WI38 (cell line): ENCODE measurements around the gene TMBIM6.

ENCODE experiments used
- H3K4me3 ChIP-seq: 2 replicates; pipeline ENCODE4 v1.5.1; 2011; ENCODE audit warnings: low read depth, mild to moderate bottlenecking, control low read depth, low read length
- TF ChIP-seq, protein P1 (sequence below): IDR thresholded peaks from 2 replicates; pipeline ENCODE4 v1.5.1; 2012; ENCODE audit warnings: low read depth, mild to moderate bottlenecking, control low read depth, low read length

TMBIM6 gene, protein sequence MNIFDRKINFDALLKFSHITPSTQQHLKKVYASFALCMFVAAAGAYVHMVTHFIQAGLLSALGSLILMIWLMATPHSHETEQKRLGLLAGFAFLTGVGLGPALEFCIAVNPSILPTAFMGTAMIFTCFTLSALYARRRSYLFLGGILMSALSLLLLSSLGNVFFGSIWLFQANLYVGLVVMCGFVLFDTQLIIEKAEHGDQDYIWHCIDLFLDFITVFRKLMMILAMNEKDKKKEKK

DNA sequence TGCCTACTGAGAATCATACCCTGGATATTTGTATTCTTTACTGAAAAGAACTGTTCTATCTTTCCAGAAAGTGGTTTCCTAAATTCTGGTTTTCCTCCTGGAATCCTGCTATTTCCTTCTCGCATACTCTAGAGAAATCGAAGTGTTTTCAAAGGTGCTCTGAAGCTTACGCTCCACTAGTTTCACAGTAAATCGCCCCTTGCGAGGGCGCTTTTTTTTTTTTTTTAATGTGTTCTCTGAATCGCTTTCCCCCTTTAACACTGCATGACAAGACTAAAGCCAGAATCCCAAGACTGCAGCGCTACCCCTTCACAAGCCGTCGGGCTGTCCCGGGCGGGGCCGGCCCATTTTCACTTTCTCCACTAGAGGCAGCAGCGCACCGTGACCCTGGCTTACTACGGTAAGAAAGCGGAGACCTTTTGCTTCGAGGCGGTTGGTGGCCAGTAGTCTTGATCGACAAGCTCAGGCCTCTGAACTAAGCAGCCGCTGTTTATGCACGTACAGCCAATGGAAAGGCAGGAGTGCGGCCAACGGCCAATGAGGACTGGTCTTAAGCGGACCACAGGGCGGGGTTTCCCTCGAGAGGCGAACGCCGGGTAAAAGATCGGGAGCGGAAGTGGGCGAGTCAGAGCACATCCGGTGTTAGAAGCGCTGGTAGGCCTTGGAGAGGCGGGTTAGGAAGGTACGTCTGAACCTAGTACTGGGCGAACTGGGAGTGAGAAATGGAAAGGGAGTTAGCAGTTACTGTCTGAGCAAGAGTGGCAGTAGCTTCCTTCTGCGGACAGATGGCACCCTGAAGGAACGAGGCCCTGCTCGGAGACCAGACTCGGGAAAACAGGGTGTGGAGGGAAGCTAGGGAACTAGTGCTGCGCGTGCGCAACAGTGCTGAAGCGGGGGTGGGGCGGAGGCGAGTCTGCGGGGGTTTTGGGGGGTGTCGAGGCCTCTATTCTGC lies at the start of gene TMBIM6:
TMBIM6 (plus strand) TSS at position 628 of the 952 bp plus-strand sequence. CDS start 10,937 bp downstream, outside the sequence.
- TF ChIP-seq, protein P1, sequence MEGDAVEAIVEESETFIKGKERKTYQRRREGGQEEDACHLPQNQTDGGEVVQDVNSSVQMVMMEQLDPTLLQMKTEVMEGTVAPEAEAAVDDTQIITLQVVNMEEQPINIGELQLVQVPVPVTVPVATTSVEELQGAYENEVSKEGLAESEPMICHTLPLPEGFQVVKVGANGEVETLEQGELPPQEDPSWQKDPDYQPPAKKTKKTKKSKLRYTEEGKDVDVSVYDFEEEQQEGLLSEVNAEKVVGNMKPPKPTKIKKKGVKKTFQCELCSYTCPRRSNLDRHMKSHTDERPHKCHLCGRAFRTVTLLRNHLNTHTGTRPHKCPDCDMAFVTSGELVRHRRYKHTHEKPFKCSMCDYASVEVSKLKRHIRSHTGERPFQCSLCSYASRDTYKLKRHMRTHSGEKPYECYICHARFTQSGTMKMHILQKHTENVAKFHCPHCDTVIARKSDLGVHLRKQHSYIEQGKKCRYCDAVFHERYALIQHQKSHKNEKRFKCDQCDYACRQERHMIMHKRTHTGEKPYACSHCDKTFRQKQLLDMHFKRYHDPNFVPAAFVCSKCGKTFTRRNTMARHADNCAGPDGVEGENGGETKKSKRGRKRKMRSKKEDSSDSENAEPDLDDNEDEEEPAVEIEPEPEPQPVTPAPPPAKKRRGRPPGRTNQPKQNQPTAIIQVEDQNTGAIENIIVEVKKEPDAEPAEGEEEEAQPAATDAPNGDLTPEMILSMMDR: peak; percentile 86
- H3K4me3 ChIP-seq: peak within 1 kb of the TSS; percentile 91

DNA sequence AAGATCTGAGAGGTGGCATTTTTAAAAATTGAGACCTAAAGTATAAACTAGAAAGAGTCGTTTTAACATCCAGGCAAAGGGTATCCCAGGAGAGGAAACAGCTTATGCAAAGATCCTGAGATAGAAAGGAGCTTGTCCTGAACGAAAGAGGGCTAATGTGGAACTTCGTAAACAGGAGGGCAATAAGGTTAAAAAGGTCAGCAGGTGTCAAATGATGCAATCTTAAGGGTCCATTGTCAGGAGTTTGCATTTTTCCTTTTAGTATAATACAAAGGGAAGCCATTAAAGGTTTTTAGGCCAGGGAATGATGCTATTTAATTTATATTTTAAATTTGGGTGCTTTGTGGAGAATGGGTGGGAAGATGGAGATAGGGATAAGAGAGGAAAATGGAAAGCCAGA lies 48.5 kb upstream of the TMBIM6 start:
- TF ChIP-seq, protein P1: no peak
- H3K4me3 ChIP-seq: no peak overlapping the region

DNA sequence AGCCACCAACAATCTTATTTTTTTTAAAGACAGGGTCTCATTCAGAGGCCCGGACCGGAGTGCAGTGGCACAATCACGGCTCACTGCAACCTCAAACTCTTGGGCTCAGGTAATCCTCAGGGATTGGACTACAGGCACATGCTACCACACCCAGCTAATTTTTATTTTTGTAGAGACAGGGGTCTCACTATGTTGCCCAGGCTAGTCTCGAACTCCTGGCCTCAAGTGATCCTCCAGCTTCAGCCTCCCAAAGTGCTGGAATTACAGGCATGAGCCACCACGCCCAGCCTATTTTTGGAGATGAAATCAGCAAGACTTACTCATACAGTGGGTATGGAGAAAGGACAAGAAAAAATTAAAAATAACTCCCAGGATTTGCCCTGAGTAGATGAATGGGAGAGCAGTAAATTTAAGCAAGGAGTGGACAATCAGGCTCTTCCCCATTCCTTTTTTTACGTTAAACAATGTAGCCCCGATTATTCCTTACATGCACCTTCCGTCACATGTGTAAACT lies 47.4 kb upstream of the TMBIM6 start:
- no peak overlapping the region for H3K4me3 ChIP-seq
- TF ChIP-seq, protein P1: no peak

DNA sequence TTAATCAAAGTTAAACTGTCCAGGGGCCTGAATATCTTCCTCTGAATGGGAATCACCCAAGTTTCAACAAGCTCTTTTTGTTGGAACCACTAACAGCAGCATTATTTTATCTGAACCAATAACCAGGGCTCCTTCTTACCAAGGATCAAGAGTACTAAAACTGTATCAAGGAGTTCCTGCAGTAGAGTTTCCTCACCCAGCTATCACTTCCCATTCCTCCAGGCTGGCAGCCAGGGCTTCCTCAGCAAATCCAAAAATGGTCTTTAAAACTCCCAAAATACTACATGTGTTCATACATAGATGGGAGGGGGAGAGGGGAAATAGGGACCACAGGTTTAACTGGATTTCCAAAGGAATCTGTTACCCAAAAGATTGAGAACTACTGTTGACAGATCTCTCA lies 44.6 kb upstream of the TMBIM6 start:
- TF ChIP-seq, protein P1: no peak
- no peak overlapping the region for H3K4me3 ChIP-seq

DNA sequence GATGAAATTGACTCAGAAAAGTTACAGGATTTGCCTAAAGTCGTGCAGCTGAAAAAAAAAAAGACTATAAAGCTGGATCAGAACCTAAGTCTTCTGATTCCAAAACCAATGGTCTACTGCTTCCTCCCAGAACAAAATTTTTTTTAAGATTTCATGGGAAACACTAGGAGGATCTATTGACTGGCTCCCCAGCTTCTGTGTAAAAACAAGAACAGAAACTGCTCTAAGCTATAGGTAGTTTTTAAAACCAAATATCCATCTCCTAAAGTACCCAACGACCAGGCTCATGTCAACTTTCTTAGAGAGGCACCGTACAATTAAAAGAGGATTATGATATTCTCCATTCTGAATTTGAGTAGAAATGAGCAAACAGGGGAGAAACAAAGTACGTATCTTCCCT lies 43.5 kb upstream of the TMBIM6 start:
- TF ChIP-seq, protein P1: no peak
- H3K4me3 ChIP-seq: no peak overlapping the region

DNA sequence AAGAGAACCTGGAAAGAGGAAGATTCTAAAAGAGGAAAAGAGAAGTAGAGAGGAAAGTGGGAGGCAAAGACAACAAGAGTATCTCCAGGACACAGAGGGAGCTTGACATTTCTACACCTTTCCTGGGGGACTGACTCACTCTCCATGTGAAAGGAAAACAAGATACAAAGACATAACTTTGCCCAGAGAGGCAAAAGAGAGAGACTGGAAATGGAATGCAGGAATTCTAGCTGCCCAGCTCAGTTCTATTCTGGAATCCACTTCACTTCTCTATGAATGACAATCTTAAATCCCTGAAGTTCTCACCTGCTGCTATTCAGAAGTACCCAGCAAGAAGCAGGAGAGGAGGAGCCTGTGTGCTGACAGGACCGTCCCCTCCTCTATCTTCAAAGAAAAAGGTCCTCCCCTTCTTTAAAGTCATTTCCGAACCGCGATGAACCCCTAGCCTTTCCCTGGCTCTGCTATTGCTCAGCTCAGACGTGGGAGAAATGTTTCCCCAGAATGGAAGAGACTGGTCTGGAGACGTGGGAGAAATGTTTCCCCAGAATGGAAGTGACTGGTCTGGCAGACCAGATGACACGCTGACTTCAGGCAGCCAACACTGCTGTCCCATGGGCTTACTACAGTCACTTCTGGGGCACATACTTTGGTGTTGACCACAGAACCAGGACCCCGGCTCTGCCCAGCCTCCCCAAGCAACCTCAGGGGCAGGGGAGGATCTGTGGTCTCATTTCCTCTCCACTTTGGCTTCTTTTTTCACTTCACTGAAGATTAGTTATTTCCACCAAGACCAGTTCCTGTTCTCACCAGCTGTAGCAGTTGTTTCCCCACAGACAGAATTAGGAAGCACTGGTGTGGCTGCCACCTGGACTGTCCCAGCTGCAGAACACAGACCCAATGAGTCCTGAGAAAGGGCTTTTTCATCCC lies 42.5 kb upstream of the TMBIM6 start:
- H3K4me3 ChIP-seq: no peak overlapping the region
- TF ChIP-seq, protein P1: no peak
